ENCODE data around the gene KLHL6.
"Not testable (repeated sequence)": the region's sequence is repeated elsewhere in the genome, so short reads cannot be mapped to it uniquely, and the experiment has no call there.

Gene KLHL6

DNA sequence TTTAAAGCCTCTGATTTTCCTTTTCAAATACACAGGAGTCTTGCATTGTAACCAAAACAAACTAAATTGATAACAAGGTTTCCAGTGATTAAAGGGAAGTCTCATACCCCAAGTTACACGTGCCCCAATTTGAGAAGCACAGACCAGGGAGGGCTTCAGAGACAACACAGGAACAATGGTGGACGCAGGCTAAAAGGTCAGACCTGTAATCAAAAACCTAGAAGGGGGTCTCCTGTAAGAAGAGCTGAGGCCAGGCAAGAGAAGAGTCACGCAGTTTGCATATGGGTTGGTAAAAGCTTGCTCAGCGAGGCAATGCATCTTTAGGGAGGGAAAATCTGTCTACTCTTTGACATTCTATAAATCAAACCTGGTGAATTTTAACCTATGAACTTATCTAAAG, 68.5 kb downstream of the KLHL6 start:
- DNase-seq (ENCODE audit: low read depth, low spot score): no peak

DNA sequence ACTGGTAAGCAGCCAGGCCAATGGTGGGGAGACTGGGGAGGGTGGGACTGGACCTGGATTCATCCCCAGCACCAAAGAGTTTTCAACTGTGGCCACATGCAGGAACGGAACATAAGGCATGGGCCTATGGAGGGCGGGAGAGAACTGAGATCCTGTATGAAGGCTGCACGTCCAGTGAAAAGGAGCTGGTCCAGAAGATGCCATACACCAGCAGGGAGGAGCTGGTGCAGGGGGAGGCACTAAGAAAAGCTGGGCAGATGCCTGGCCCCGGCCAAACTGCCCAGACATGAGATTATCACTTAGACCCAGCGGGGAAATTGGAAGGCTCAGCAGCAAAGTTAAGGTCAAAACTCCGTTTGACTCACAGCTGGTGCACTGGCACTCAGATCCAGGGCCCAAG, 69.0 kb downstream of the KLHL6 start:
- no peak for DNase-seq (ENCODE audit: low read depth, low spot score)

DNA sequence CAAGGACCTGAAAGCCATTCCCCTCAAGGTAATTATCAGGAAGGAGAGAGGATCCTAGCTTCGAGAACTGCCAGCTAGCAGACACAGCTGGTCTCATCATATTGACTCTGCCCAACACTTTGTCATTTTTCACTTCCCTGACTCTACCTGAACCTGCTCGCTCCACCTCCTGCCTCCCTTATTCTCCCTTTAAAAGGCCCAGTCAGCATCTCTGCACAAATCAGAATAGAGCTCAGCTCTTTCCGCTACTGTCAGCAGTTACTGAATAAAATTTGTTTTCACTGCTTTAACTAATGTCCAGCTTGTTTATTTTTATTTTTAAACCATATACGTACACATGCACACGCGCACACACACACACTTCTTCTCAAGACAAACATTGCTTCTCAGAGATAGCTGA, 69.9 kb downstream of the KLHL6 start:
- no peak for DNase-seq (ENCODE audit: low read depth, low spot score)

DNA sequence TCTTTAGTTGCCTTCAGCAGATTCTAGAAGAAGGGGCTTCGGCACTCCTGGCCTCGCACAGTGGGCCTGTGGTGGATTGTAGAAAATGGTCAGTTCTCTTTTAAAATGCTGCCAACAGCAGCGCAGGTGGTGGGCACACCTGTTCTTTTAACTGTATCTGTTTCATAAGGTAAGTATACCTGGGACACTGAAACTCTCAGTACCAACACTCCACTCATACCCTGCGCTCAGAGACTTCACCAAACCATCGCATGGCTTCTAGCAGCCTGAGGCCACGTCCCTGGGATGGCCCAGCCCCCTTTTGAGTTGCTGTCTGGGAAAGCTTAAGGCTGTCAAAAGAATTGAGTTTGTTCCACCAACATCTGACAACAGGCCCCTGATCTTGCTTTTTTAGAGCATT, 70.4 kb downstream of the KLHL6 start:
- no peak for DNase-seq (ENCODE audit: low read depth, low spot score)

DNA sequence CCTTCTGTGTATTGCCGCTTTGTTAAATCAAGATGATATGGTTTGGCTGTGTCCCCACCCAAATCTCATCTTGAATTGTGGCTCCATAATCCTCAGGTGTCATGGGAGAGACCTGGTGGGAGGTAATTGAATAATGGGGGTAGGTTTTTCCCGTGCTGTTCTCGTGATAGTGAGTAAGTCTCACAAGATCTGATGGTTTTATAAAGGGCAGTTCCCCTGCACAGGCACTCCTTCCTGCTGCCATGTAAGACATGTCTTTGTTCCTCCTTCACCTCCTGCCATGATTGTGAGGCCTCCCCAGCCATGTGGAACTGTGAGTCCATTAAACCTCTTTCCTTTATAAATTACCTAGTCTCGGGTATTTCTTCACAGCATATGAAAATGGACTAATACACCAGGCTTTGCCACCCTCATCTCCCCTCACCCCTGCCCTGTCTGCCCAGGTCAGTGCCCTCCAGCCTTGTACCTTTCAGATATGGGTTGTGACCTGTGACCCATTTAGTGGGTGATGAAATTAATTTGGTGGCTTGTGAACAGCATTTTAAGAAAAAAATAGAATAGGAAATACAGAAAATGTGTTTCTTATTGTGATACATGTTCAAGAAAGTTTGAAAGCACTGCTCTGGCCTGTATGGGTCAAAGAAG, 71.0 kb downstream of the KLHL6 start:
- no peak for DNase-seq (ENCODE audit: low read depth, low spot score)

DNA sequence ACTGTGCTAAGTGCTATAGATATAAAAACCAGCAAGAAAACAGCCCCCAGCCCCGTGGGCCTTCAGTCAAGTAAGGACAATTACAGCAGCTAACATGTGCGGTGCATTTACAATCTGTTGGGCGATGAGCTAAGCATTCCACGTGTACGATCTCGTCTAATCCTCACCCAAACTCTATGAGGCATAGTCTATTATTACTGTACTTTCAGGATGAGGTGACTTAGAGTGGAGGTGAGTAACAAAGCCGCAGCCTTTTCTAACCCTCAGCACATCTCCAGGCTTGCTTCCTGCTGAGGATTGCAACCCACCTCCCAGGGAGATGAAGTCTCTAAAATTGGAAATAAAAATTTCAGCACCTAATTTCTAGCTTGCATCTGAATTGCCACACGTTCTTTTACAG, 73.9 kb downstream of the KLHL6 start:
- DNase-seq (ENCODE audit: low read depth, low spot score): no peak

DNA sequence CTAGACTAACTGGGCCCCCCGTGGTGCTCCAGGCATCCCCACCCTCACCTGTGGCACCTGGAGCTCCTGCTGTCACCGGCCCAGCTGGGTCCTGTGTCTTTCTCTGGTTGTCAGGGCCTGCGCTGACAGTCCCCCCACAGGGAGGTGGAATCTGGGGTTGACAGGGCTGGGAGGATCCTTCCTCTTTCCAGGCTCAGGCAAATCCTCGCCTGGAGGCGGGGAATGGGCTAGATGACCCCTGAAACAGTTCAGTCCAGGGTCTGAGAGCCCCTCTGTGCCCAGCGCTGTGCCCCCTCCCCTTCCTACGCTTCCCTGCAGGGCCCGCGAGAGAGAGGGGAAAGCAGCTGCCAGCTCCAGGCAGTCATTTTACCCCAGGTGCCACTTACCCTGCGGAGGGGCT, 77.0 kb downstream of the KLHL6 start:
- no peak for DNase-seq (ENCODE audit: low read depth, low spot score)

DNA sequence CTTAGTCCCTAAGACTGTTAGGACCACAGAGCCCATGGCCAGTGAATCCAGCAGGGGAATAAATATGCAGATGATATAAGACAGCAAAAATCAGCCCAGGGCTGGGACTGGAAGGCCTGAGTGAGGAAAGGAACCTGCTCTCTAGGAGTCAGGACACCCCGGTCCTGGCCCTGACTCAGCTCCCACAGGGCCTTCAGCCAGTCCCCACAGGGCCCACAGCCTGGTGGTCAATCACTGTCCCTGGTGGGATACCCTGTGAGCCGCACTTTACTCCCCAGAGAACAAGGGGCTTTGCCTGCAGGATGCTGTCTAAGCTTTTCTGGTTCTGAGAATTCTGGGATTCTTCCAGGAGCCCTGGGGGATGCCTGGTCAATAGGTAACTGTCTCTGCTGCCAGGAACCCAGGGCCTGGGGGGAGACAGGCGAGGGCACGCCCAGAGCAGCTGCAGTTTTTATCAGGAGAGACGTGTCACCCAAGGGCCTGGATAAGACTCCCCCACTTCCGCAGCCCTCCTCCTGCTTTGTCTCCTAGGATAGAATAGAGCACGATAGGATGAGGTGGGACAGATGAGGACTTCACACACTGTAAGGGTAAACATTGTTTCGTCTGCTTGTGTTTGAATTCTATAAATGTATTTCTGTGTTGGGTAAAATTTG, 77.6 kb downstream of the KLHL6 start:
- no peak for DNase-seq (ENCODE audit: low read depth, low spot score)

DNA sequence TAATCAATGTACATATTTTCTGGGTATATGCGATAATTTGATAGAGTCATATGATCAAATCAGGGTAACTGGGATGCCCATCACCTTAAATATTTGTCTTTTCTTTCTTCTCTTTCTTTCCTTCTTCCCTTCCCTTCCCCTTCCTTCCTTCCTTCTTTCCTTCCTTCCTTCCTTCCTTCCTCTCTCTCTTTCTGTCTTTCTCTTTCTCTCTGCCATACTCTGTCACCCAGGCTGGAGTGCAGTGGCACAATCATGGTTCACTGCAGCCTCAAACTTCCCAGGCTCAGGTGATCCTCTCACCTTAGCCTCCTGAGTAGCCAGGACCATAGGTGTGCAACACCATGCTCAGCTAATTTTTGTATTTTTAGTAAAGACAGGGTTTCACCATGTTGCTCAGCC, 79.7 kb downstream of the KLHL6 start:
- DNase-seq (ENCODE audit: low read depth, low spot score): not testable (repeated sequence)

DNA sequence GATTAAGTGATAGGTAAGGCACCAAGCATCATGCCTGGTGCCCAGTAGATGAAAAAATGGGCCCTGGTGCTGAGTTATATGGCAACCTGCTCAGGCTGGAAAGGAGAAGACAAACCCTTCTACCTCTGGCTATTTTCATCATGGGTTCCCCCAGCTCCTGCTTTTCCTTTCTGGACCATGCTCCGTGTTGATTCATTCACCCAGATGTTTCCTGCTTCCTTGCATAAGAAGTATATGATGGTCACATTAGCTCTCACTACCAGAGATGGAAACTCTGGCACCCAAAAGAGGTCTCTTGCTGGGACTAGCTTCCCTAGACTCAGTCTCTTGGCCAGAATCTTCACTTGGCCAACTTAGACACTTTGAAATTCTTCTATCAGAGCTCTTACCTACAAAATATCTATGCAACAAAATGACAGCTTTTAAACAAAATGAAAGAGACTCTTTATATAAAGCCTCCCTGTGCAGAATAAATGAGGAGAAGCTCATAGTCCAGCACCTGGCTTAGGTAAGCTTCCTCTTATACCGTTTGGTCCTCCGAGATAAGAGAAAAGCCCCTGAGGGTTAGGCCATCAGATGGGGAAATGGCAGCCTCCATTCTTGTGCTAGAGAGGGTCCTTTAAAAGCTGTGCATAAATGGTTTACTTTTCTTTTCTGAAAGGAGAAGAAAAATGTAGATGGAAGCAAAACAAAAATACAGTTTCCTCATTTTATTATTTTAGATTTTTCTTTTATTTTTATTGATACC, 80.3 kb downstream of the KLHL6 start:
- no peak for DNase-seq (ENCODE audit: low read depth, low spot score)

DNA sequence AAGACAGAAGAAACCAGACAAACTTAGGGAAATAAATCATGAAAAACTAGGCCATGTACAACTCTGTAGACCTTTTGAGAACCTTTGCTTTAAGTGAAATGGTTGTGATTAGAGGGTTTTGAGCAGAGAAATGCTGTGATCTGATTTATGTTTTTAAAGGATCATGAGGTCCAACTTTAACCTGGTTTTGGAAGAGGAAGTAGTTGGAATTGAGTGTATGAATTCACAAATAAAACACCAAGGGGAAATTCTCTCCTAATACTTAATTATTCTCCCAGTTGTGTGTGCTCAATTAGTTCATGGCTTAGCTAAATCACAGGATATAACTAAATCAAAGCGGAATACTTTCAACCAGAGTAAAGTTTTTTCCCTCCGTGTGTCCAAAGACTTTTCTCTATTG, 81.5 kb downstream of the KLHL6 start:
- no peak for DNase-seq (ENCODE audit: low read depth, low spot score)

DNA sequence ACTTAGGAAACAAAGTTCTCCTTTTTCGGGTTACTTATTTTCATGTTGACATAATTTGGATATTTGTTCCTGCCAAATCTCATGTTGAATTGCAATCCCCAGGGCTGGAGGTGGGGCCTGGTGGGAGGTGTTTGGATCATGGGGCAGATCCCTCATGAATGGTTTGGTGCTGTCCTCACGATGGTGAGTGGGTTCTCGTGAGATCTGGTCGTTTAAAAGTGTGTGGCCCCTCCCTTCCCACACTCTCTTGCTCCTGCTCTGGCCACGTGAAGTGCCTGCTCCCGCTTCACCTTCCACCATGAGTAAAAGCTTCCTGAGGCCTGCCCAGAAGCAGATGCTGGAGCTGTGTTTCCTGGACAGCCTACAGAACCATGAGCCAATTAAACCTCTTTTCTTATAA, 83.4 kb downstream of the KLHL6 start:
- no peak for DNase-seq (ENCODE audit: low read depth, low spot score)

DNA sequence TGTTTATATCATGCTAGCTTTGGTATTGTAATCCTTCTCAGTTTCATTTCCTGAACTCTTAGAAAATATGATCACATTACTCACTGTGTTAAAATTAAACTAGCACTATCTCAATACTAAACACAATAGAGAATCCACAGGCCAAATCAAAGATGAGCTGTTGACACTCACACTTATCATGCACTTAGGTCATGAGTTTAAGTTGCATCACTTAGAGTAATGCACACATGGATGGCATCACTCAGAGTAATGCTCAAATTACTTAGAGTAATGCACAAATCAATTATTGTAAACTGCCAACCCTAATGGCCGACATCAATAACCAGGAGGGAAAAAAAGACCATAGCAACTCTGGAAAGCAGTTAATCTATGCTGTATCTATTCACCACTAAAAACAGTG, 87.1 kb downstream of the KLHL6 start:
- DNase-seq (ENCODE audit: low read depth, low spot score): no peak

DNA sequence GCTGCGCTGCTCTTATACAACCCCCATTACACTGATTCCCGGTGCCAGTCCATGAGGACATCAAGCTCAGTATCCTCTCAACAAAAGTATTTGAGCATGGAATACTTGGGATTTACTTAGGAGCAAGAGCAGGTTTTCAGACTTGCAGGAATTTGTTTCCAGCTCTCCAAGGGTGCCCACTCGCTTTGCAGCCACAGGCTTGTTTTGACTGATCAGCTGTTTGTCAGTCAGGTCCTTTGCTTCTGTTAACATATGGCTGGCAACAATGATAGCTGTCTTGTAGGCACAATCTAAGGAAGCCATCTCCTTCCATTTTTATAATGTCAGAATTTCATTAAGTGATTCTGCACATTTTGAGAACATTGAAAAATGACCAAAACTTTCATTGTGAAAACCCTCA, 88.9 kb downstream of the KLHL6 start:
- DNase-seq (ENCODE audit: low read depth, low spot score): no peak

DNA sequence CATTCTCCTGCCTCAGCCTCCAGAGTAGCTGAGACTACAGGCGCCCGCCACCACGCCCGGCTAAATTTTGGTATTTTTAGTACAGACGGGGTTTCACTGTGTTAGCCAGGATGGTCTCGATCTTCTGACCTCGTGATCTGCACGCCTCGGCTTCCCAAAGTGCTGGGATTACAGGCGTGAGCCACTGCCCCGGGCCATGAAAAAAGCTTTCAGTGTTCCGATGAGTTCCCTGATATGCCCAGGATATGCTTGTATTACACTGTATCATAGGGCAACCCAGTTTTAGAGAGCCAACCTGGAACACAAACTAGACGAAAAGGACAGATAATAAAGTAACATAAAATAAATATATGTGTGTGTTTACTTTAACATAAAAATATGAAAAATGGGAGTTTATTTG, 89.8 kb downstream of the KLHL6 start:
- not testable (repeated sequence) for DNase-seq (ENCODE audit: low read depth, low spot score)

DNA sequence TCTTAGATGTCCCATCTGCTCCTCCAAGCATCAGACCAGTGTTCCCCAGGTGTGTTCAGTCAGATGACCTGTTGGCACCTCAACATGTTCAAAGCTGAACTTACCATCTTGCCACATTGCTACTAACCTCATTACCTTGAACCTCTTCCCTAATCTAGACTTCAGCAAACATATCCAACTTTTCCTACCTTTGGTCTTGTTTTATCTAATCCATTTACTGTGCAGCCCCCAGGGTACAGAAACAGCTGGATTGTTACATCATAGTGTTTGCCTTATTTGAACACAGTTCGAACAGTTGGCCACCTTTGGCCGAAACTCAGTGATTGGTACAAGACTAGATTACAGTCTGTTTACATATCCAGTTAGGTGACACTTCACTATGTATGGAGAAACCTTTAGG, 91.0 kb downstream of the KLHL6 start:
- no peak for DNase-seq (ENCODE audit: low read depth, low spot score)

DNA sequence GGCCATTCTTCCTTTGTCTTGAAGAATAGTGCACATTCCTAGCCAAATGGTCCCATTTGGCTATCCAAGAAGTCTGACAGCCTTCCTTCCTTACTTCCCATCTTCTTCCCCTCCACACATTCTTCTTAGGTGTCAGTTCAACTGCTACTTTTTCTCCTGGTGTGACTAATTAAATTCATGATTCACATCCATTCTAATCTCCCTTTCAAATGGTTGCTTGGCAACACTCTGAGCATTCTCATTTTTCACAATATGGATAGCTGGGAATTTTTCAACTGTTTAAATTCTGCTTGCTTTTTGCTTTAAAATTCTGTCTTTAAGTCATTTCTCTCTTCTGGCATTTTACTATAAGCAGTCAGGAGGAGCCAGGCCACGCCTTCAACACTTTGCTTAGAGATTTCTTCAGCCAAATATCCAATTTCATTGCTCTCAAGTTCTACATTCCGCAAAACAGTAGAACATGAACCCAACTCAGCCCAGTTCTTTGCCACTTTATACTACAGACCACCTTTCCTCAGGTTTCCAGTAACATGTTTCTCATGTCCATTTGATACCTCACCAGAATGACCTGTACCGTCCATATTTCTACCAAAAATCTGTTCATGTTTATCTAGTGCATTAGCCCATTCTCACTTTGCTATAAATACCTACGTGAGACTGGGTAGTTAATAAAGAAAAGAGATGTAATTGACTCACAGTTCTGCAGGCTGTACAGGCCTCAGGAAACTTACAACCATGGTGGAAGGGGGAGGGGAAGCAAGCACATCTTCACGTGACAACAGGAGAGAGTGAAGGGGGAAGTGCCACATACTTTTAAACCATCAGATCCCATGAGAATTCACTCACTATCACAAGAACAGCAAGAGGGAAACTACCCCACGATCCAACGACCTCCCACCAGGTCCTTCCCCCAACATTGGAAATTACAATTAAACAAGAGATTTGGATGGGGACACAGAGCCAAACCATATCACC, 95.1 kb downstream of the KLHL6 start:
- DNase-seq (ENCODE audit: low read depth, low spot score): no peak

DNA sequence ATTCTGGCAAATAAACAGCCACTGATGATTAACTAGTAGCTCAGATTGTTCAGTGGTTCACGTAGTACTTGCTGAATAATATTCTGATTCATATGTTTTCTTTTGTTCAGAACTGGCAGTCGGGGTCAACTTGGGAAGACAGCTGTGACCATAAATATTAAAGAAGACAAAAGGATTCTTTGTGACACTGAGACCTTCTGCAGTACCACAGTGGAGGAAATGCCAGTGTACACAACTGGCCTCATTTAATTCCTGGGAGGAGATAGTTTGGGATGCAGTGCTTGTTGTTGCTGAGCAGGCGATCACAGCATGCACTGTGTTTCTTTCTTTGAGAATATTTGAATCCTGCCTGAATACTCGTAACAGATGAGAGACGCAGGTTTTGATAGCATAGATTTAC, 100.4 kb downstream of the KLHL6 start:
- peak; percentile 70 for DNase-seq (ENCODE audit: low read depth, low spot score)

DNA sequence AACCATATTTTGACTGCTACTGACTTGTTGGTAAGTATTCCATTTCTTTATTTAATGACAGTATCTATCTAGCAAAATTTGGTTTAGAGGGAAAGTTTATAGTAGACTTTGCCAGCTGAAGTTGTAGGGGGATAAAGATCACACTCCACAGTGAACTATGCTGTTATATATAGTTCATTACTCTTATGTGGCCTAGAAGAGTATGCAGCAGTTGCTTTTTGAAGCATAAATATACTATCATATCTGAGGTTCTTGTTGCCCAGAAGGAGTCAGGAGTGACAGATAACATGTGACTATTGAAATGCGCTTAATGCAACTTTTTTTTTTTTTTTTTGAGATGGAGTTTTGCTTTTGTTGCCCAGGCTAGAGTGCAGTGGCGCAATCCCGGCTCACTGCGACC, 101.4 kb downstream of the KLHL6 start:
- DNase-seq (ENCODE audit: low read depth, low spot score): no peak

DNA sequence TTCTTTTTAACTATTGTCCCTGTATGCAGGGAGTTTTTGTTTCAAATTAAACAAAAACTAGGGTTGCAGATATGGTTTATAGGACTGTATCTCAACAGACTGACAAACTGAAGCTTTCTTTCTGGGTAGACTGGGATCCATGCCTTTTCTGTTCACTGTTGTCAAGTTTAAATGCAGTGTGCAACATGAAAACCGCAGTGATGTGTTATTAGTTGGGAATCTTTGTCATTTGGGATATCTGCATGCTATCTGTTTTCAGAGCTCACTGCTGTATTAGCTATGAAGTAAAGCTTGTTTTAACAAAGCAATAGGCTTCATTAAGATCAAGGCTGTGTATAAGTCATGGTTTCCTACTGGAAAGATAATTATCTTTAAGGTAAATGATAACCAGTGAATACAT, 105.7 kb downstream of the KLHL6 start:
- no peak for DNase-seq (ENCODE audit: low read depth, low spot score)

DNA sequence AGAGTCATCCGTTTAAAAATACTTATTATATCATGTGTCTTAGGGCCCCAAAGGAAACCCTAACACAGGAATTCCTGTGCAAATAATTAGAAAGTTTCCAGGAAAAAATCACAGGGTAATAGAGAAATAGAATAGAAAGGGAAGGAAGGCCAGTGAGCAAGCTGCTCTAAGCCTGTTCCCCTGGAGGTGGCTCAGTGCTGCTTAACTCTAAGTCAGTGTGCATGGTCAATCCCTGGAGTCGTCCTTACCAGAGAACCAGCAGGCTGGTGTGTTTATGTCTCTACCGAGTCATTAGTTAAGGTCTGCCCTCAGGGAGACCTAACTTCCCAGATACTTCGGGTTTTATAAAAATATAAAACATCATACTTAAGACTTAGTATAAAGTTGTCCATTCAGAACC, 106.1 kb downstream of the KLHL6 start:
- DNase-seq (ENCODE audit: low read depth, low spot score): no peak
